Lower leg skin (tissue), 3 donors: ENCODE results near the gene TAGLN3.

ENCODE experiments used
- CTCF ChIP-seq, 3 donors: fragments of 450-650 bp; IDR thresholded peaks; one replicate each; pipeline ENCODE4 v1.5.1; 2016; ENCODE audit warnings: antibody characterized with exemption in 3 of 3, mild to moderate bottlenecking in 3 of 3, moderate library complexity in 2 of 3
- POLR2A ChIP-seq, 2 donors: fragments of 450-650 bp; IDR thresholded peaks; one replicate each; pipeline ENCODE4 v1.6.1; 2016 to 2017; ENCODE audit warnings: antibody characterized with exemption in 2 of 2, mild to moderate bottlenecking in 1 of 2, moderate library complexity in 1 of 2

- no peak for TF ChIP-seq CTCF (IDR thresholded peaks at IDR 0.05)
- TF ChIP-seq POLR2A (IDR thresholded peaks at IDR 0.05) = no peak
Observed at GRCh38 chr3:112018712-112019111, 20.0 kb downstream of the TAGLN3 start.
